GM23338 (cell line): ENCODE data around the gene TAF1B. TPM values are rescaled to one million over a fixed set of nuclear protein-coding genes. Genes with fewer than 3 reads are reported as not detected.

Experiments used
- ATAC-seq: fragments of 200-7000 bp; cut with Tn5 transposase; 3 replicates; pipeline ENCODE4 v1.9.1; 2020
- DNase-seq: peaks from one replicate; pipeline ENCODE4 v3.0.0-alpha.2; 2015; ENCODE audit warnings: low spot score
- H2AFZ ChIP-seq: fragments of 200-600 bp; sonication (generic); 2 replicates; pipeline ENCODE4 v1.8.0; 2016; ENCODE audit warnings: antibody characterized with exemption, mild to moderate bottlenecking, moderate library complexity
- H3F3A ChIP-seq: fragments of 200-600 bp; sonication (generic); replicated peaks from 2 replicates; pipeline ENCODE4 v1.8.0; 2017; ENCODE audit warnings: antibody characterized with exemption, mixed run types, low read depth
- H3K27ac ChIP-seq: fragments of 200-600 bp; sonication (generic); 2 replicates; pipeline ENCODE4 v1.6.1; 2016; ENCODE audit warnings: low read depth
- H3K27me3 ChIP-seq: fragments of 200-600 bp; sonication (generic); 2 replicates; pipeline ENCODE4 v1.8.0; 2016; ENCODE audit warnings: mild to moderate bottlenecking, mixed run types, moderate library complexity; ENCODE audit not compliant: insufficient read depth
- H3K36me3 ChIP-seq: fragments of 200-600 bp; sonication (generic); 2 replicates; pipeline ENCODE4 v1.8.0; 2016; ENCODE audit warnings: mild to moderate bottlenecking; ENCODE audit not compliant: insufficient read depth
- H3K4me1 ChIP-seq: fragments of 200-600 bp; sonication (generic); 2 replicates; pipeline ENCODE4 v1.8.0; 2016; ENCODE audit warnings: mild to moderate bottlenecking, moderate library complexity; ENCODE audit not compliant: insufficient read depth
- H3K4me2 ChIP-seq: fragments of 200-600 bp; sonication (generic); 2 replicates; pipeline ENCODE4 v1.7.1; 2017; ENCODE audit warnings: mixed run types
- H3K4me3 ChIP-seq: fragments of 200-600 bp; sonication (generic); 2 replicates; pipeline ENCODE4 v1.6.1; 2016; ENCODE audit warnings: mixed run types
- H3K79me2 ChIP-seq: fragments of 200-600 bp; sonication (generic); replicated peaks from 2 replicates; pipeline ENCODE4 v1.8.0; 2017; ENCODE audit warnings: mild to moderate bottlenecking; ENCODE audit not compliant: insufficient read depth
- H3K9me2 ChIP-seq: fragments of 200-600 bp; sonication (generic); 2 replicates; pipeline ENCODE4 v1.8.0; 2017; ENCODE audit not compliant: insufficient read depth
- H4K20me1 ChIP-seq: fragments of 200-600 bp; sonication (generic); replicated peaks from 2 replicates; pipeline ENCODE4 v1.8.0; 2017; ENCODE audit warnings: mild to moderate bottlenecking; ENCODE audit not compliant: insufficient read depth
- H3K27ac Mint-ChIP-seq: 2 replicates; pipeline ENCODE4 v1.8.0; 2020; ENCODE audit warnings: inconsistent platforms, mild to moderate bottlenecking, moderate library complexity, mixed read lengths
- H3K27me3 Mint-ChIP-seq: 3 replicates; pipeline ENCODE4 v1.8.0; 2022; ENCODE audit warnings: low read depth, mild to moderate bottlenecking, moderate library complexity, mixed read lengths, inconsistent platforms; ENCODE audit not compliant: insufficient read depth, poor library complexity
- H3K36me3 Mint-ChIP-seq: 3 replicates; pipeline ENCODE4 v1.8.0; 2021; ENCODE audit warnings: low read depth, mild to moderate bottlenecking, inconsistent platforms, moderate library complexity, mixed read lengths
- H3K4me1 Mint-ChIP-seq: 3 replicates; pipeline ENCODE4 v1.8.0; 2020; ENCODE audit warnings: mild to moderate bottlenecking, inconsistent platforms, mixed read lengths
- H3K4me3 Mint-ChIP-seq: 3 replicates; pipeline ENCODE4 v1.8.0; 2021; ENCODE audit warnings: moderate library complexity, mild to moderate bottlenecking, inconsistent platforms, mixed read lengths
- H3K9me3 Mint-ChIP-seq: 3 replicates; pipeline ENCODE4 v1.8.0; 2020; ENCODE audit warnings: moderate library complexity, mild to moderate bottlenecking, inconsistent platforms, mixed read lengths
- CREB1 ChIP-seq: fragments of 250-450 bp; sonication (Bioruptor Pico); IDR thresholded peaks from 2 replicates; pipeline ENCODE4 v1.5.0; 2020; ENCODE audit warnings: low read depth, mild to moderate bottlenecking, moderate library complexity
- EZH2 ChIP-seq: fragments of 200-600 bp; sonication (generic); IDR thresholded peaks from one replicate; pipeline ENCODE4 v1.8.0; 2017; ENCODE audit warnings: antibody characterized with exemption, mild to moderate bottlenecking, low read depth; ENCODE audit not compliant: unreplicated experiment
- NANOG ChIP-seq: IDR thresholded peaks from 2 replicates; pipeline ENCODE4 v1.6.1; 2016; ENCODE audit warnings: antibody characterized with exemption, borderline replicate concordance
- POLR2AphosphoS5 ChIP-seq: IDR thresholded peaks from 2 replicates; pipeline ENCODE4 v1.6.1; 2016; ENCODE audit warnings: antibody characterized with exemption, low read depth
- ZNF114 ChIP-seq: fragments of 250-450 bp; sonication (Bioruptor Pico); IDR thresholded peaks from 2 replicates; pipeline ENCODE4 v1.5.0; 2020; ENCODE audit warnings: mild to moderate bottlenecking, moderate library complexity
- ZNF331 ChIP-seq: fragments of 250-450 bp; sonication (Bioruptor Pico); IDR thresholded peaks from 2 replicates; pipeline ENCODE4 v1.5.0; 2020; ENCODE audit warnings: low read depth, mild to moderate bottlenecking, moderate library complexity
- polyA plus RNA-seq: library from polyadenylated mRNA; unstranded; fragments of >200 nt; fragmentation: Nextera tagmentation; extraction: Ambion mirVana; gene quantifications from 2 replicates; pipeline ENCODE4 v1.2.1, GENCODE V29; 2016
- total RNA-seq: library from RNA; depleted of rRNA; stranded (reverse); fragments of >200 nt; shearing (Covaris generic); gene quantifications from 2 replicates; pipeline ENCODE4 v1.2.3, GENCODE V29; 2014
- TF ChIP-seq, protein P1 (sequence below): IDR thresholded peaks from one replicate; pipeline ENCODE4 v1.6.1; 2018; ENCODE audit warnings: antibody characterized with exemption; ENCODE audit not compliant: unreplicated experiment
- TF ChIP-seq, protein P2 (sequence below): IDR thresholded peaks from 2 replicates; pipeline ENCODE4 v1.6.1; 2016; ENCODE audit warnings: antibody characterized with exemption
- TF ChIP-seq, protein P3 (sequence below): fragments of 250-450 bp; sonication (Bioruptor Pico); IDR thresholded peaks from 2 replicates; pipeline ENCODE4 v1.5.0; 2020; ENCODE audit warnings: mild to moderate bottlenecking, moderate library complexity
- TF ChIP-seq, protein P4 (sequence below), 2 experiments: fragments of 200-600 bp in 1 of 2; sonication (generic) in 1 of 2; conservative IDR thresholded peaks; 2 replicates each; pipeline versions ENCODE4 v1.5.1 to v1.6.1; 2016 to 2017; ENCODE audit warnings: antibody characterized with exemption in 2 of 2, low read depth in 2 of 2, mild to moderate bottlenecking in 2 of 2, moderate library complexity in 1 of 2

TAF1B gene
- total and polyA plus RNA-seq, 2 experiments from 2014 or later, result 22.2 to 28.9 TPM

DNA sequence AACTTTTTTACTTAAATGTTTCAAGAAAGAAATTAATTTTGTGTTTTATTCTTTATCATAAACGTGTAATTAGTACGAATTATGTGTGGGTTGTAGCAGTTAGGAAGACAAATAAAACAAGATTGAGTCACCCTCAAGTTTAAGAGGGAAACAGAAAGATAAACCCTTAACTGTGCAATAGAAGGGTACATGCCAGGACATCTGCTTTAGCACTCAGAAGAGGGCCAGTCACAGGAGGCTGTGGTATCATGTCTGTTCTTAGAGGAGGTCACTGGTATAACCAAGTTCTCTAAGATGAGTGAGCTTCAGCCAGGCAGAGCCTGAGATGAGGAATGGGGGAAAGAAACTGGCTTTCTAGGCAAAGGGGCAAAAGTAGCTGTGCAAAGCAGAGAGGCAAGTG is 65.8 kb downstream of the TAF1B start (continued):
- TF ChIP-seq, protein P1, sequence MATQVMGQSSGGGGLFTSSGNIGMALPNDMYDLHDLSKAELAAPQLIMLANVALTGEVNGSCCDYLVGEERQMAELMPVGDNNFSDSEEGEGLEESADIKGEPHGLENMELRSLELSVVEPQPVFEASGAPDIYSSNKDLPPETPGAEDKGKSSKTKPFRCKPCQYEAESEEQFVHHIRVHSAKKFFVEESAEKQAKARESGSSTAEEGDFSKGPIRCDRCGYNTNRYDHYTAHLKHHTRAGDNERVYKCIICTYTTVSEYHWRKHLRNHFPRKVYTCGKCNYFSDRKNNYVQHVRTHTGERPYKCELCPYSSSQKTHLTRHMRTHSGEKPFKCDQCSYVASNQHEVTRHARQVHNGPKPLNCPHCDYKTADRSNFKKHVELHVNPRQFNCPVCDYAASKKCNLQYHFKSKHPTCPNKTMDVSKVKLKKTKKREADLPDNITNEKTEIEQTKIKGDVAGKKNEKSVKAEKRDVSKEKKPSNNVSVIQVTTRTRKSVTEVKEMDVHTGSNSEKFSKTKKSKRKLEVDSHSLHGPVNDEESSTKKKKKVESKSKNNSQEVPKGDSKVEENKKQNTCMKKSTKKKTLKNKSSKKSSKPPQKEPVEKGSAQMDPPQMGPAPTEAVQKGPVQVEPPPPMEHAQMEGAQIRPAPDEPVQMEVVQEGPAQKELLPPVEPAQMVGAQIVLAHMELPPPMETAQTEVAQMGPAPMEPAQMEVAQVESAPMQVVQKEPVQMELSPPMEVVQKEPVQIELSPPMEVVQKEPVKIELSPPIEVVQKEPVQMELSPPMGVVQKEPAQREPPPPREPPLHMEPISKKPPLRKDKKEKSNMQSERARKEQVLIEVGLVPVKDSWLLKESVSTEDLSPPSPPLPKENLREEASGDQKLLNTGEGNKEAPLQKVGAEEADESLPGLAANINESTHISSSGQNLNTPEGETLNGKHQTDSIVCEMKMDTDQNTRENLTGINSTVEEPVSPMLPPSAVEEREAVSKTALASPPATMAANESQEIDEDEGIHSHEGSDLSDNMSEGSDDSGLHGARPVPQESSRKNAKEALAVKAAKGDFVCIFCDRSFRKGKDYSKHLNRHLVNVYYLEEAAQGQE, result no peak
- no peak for TF ChIP-seq ZNF331
- no peak for TF ChIP-seq CREB1 (CRISPR knock-in tag)
- TF ChIP-seq ZNF114, result no peak
- TF ChIP-seq EZH2, result no peak

DNA sequence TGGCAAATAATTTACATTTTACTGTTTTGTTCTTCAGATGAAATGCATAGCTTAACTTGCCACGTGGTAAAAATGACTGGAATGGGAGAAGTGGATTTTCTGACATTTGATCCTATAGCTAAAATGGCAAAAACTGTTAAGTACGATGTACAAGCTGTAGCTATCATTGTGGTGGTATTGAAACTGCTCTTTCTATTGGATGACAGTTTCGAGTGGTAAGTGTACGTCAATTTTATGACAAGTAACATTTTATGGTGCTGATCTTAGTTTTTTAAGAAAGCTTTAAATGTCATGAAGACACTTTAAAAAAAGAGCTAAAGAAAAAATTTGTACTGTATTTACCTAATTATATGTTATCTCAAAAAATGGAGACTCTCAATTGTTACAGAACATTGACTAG is 67.4 kb downstream of the TAF1B start:
- H2AFZ ChIP-seq, result no peak overlapping the region
- no peak overlapping the region for H3K4me2 ChIP-seq
- TF ChIP-seq NANOG (no peak), POLR2AphosphoS5 (no peak), EZH2 (no peak)
- TF ChIP-seq, protein P2, sequence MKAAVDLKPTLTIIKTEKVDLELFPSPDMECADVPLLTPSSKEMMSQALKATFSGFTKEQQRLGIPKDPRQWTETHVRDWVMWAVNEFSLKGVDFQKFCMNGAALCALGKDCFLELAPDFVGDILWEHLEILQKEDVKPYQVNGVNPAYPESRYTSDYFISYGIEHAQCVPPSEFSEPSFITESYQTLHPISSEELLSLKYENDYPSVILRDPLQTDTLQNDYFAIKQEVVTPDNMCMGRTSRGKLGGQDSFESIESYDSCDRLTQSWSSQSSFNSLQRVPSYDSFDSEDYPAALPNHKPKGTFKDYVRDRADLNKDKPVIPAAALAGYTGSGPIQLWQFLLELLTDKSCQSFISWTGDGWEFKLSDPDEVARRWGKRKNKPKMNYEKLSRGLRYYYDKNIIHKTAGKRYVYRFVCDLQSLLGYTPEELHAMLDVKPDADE, result no peak
- TF ChIP-seq, protein P3, sequence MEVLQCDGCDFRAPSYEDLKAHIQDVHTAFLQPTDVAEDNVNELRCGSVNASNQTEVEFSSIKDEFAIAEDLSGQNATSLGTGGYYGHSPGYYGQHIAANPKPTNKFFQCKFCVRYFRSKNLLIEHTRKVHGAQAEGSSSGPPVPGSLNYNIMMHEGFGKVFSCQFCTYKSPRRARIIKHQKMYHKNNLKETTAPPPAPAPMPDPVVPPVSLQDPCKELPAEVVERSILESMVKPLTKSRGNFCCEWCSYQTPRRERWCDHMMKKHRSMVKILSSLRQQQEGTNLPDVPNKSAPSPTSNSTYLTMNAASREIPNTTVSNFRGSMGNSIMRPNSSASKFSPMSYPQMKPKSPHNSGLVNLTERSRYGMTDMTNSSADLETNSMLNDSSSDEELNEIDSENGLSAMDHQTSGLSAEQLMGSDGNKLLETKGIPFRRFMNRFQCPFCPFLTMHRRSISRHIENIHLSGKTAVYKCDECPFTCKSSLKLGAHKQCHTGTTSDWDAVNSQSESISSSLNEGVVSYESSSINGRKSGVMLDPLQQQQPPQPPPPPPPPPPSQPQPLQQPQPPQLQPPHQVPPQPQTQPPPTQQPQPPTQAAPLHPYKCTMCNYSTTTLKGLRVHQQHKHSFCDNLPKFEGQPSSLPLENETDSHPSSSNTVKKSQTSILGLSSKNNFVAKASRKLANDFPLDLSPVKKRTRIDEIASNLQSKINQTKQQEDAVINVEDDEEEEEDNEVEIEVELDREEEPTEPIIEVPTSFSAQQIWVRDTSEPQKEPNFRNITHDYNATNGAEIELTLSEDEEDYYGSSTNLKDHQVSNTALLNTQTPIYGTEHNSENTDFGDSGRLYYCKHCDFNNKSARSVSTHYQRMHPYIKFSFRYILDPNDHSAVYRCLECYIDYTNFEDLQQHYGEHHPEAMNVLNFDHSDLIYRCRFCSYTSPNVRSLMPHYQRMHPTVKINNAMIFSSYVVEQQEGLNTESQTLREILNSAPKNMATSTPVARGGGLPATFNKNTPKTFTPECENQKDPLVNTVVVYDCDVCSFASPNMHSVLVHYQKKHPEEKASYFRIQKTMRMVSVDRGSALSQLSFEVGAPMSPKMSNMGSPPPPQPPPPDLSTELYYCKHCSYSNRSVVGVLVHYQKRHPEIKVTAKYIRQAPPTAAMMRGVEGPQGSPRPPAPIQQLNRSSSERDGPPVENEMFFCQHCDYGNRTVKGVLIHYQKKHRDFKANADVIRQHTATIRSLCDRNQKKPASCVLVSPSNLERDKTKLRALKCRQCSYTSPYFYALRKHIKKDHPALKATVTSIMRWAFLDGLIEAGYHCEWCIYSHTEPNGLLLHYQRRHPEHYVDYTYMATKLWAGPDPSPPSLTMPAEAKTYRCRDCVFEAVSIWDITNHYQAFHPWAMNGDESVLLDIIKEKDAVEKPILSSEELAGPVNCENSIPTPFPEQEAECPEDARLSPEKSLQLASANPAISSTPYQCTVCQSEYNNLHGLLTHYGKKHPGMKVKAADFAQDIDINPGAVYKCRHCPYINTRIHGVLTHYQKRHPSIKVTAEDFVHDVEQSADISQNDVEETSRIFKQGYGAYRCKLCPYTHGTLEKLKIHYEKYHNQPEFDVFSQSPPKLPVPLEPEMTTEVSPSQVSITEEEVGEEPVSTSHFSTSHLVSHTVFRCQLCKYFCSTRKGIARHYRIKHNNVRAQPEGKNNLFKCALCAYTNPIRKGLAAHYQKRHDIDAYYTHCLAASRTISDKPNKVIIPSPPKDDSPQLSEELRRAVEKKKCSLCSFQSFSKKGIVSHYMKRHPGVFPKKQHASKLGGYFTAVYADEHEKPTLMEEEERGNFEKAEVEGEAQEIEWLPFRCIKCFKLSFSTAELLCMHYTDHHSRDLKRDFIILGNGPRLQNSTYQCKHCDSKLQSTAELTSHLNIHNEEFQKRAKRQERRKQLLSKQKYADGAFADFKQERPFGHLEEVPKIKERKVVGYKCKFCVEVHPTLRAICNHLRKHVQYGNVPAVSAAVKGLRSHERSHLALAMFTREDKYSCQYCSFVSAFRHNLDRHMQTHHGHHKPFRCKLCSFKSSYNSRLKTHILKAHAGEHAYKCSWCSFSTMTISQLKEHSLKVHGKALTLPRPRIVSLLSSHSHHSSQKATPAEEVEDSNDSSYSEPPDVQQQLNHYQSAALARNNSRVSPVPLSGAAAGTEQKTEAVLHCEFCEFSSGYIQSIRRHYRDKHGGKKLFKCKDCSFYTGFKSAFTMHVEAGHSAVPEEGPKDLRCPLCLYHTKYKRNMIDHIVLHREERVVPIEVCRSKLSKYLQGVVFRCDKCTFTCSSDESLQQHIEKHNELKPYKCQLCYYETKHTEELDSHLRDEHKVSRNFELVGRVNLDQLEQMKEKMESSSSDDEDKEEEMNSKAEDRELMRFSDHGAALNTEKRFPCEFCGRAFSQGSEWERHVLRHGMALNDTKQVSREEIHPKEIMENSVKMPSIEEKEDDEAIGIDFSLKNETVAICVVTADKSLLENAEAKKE (CRISPR knock-in tag), result no peak
- TF ChIP-seq, protein P4, sequence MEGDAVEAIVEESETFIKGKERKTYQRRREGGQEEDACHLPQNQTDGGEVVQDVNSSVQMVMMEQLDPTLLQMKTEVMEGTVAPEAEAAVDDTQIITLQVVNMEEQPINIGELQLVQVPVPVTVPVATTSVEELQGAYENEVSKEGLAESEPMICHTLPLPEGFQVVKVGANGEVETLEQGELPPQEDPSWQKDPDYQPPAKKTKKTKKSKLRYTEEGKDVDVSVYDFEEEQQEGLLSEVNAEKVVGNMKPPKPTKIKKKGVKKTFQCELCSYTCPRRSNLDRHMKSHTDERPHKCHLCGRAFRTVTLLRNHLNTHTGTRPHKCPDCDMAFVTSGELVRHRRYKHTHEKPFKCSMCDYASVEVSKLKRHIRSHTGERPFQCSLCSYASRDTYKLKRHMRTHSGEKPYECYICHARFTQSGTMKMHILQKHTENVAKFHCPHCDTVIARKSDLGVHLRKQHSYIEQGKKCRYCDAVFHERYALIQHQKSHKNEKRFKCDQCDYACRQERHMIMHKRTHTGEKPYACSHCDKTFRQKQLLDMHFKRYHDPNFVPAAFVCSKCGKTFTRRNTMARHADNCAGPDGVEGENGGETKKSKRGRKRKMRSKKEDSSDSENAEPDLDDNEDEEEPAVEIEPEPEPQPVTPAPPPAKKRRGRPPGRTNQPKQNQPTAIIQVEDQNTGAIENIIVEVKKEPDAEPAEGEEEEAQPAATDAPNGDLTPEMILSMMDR (conservative IDR thresholded peaks at IDR 0.05; ENCODE audit: low read depth in 2 of 2), result no peak
- H3F3A ChIP-seq, result no peaks in the 10 kb centered on the region
- Mint-ChIP-seq H3K27me3 (peaks cover 2% of the 10 kb centered on the region), H3K27ac (no peak overlapping the region), H3K36me3 (no peaks in the 10 kb centered on the region; the same call in 2 of the 3 replicates), H3K4me3 (no peak overlapping the region), H3K9me3 (no peaks in the 10 kb centered on the region), H3K4me1 (no peaks in the 10 kb centered on the region)
- no peak overlapping the region for H3K27ac ChIP-seq
- no peaks in the 10 kb centered on the region; the same call in 1 of the 2 replicates for H3K36me3 ChIP-seq
- DNase-seq (no peak), ATAC-seq (no peak)
- H3K4me1 ChIP-seq, result no peaks in the 10 kb centered on the region
- H3K9me2 ChIP-seq, result no peaks in the 10 kb centered on the region
- H4K20me1 ChIP-seq, result no peaks in the 10 kb centered on the region
- H3K27me3 ChIP-seq, result no peaks in the 10 kb centered on the region
- no peak overlapping the region for H3K4me3 ChIP-seq
- no peaks in the 10 kb centered on the region for H3K79me2 ChIP-seq
